ENCODE measurements around the gene GYG2.

The GYG2 gene

DNA sequence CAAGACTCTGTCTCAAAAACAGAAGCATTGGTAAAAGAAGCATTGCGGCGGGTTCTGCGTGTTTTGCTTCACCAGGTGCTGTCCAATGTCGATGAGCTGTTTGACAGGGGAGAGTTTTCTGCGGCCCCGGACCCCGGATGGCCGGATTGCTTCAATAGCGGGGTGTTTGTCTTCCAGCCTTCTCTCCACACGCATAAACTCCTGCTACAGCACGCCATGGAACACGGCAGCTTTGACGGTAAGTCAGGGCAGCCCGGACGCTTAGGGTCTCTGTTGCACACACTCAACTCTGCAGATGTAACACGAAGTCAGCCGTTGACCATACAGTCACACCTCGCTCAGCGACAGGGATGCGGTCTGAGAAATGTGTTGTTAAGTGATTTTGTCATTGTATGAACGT lies 26.2 kb downstream of the GYG2 start:
- no peak for DNase-seq (ENCODE audit: low read depth)
- no peak overlapping the region for H3K4me3 ChIP-seq (ENCODE audit: low read length)
- TF ChIP-seq CTCF (conservative IDR thresholded peaks at IDR 0.05; ENCODE audit: low read length) = no peak

DNA sequence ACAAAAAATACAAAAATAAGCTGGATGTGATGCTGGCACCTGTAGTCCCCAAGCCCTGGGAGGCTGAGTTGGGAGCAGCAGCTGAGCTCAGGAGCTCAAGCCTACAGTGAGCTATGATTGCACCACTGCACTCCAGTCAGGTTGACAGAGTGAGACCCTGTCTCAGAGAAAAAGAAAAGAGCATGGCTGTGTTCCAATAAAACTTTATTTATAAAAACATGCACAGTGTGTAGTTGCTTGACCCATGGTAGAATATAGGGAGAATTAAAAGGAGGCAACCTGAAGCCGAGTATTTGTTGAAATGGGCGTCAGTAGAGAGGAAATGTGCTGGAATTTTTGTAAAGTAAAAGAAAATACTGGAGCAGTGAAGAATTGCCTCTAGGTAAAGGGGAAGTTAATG lies 27.0 kb downstream of the GYG2 start:
- no peak overlapping the region for H3K4me3 ChIP-seq (ENCODE audit: low read length)
- no peak for TF ChIP-seq CTCF (conservative IDR thresholded peaks at IDR 0.05; ENCODE audit: low read length)
- DNase-seq (ENCODE audit: low read depth) = no peak

DNA sequence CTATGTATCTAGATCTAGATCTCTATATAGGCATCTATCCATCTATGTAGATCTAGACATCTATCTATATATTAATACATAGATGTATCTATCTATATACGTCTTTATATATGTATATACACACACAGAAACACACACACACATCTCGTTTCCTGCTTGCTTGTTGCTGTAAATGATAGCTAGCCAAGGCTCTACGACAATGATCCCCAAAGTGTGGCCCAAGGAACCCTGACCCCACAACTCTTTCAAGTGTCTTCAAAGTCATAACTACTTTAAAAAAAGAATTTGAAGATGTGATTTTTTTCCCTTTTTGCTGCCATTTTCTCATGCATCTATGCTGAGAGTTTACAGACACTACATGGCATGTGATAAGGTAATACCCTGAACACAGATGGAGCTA lies 28.8 kb downstream of the GYG2 start:
- TF ChIP-seq CTCF (conservative IDR thresholded peaks at IDR 0.05; ENCODE audit: low read length) = no peak
- no peak for DNase-seq (ENCODE audit: low read depth)
- no peak overlapping the region for H3K4me3 ChIP-seq (ENCODE audit: low read length)

DNA sequence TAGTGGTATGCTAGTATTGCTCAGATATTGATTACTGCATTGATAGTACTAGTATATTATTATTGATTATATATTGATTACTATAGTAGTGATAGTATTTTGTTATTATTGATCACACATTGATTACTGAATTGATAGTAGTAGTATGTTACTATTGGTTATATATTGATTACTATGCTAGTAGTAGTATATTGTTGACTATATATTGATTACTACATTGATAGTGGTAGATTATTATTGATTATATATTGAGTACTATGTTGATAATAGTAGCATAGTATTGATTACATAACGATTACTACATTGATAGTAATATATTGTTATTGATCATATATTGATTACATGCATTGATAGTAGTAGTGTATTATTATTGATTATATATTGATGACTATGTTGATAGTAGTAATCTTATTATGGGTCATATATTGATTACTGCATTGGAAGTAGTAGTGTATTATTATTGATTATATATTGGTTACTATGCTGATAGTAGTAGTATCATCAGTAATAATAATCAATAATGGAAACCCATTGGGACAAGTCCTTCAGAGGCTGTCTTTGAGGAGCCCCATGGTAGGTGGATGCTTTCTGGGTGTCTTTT lies 30.6 kb downstream of the GYG2 start:
- no peak for DNase-seq (ENCODE audit: low read depth)
- H3K4me3 ChIP-seq (ENCODE audit: low read length) = no peak overlapping the region
- TF ChIP-seq CTCF (conservative IDR thresholded peaks at IDR 0.05; ENCODE audit: low read length) = no peak

DNA sequence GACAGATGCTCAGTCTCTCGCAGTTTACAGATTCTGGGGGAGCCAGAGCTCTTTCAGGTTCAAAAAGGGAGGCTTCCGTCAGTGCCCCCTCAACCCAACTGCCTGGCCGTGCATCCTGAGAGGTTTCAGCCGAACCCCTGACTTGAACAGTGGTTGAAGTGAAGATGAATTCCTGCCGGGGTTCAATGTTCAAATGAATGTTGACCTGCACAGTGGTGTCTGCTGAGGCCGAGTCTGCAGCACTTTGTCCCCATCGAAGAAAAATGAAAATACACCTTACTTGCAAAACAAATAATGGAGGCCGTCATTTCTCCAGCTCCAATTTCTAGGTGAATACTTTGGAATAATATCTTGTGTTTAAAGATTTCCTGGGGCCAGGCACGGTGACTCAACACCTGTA lies 33.7 kb downstream of the GYG2 start:
- DNase-seq (ENCODE audit: low read depth) = no peak
- no peak for TF ChIP-seq CTCF (conservative IDR thresholded peaks at IDR 0.05; ENCODE audit: low read length)
- no peak overlapping the region for H3K4me3 ChIP-seq (ENCODE audit: low read length)

DNA sequence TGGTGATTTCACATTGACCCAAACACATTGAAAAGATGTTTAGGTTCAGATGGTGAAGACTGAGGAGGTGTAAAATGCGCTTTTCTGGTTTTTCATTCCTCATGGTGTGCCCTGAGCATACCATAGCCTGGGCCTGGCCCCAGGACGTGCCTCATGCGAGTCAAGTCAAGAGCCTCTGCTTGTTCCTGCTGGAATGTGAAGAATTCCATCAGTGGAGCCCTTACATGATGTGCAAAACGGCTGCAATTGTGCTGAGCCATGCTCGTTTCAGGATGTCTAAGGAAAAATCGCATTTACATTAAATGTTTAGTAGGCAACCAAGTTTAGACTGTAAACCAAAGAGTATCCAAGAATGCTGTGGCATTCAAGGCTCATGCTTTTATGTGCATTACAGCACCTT lies 34.9 kb downstream of the GYG2 start:
- peak; percentile 31 for DNase-seq (ENCODE audit: low read depth)
- no peak for TF ChIP-seq CTCF (conservative IDR thresholded peaks at IDR 0.05; ENCODE audit: low read length)

DNA sequence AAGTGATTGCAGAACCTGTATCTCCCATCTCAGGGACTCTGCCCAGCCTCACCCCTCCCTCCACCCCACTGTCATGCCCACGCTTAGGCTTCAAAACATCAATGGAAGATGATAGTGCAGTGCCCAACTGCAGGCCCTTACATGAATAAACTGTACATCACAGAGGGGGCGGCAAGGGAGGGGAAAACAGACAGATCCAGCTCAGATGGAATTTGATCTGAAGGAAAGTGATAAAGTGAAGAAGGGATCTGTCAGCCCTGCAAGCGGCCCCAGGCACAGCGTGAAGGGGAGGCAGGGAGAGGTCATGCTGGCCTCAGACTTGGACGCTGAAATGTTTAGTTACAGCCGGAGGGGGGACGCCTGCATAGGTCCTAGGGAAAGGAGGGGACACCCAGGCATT lies 38.5 kb downstream of the GYG2 start:
- no peak overlapping the region for H3K4me3 ChIP-seq (ENCODE audit: low read length)
- no peak for TF ChIP-seq CTCF (conservative IDR thresholded peaks at IDR 0.05; ENCODE audit: low read length)
- no peak for DNase-seq (ENCODE audit: low read depth)

More for the DNA sequence above, 34.9 kb downstream of the GYG2 start:
- H3K4me3 ChIP-seq (ENCODE audit: low read length) = no peak overlapping the region
